ENCODE data around the gene NBR1.
"Not testable (repeated sequence)": the region's sequence is repeated elsewhere in the genome, so short reads cannot be mapped to it uniquely, and the experiment has no call there.

NBR1 gene

DNA sequence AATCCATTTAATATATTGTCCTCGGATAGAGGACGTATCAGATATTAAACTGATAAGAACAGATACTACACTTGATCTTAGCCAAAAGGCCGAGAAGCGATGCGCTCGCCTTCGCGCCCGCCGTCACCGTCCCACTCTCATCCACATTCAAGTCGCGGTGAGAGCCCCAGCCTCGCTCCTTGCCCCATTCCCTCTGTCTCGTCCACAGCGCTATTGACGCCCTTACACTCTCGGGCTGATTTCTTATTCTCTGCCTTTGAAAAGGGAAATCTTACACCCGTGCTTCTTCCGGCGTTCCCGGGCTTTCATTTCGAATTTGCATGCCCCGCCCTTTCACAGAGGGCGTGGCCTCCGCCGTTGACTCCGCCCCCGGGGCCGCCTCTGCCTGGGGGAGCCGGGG is 62.9 kb downstream of the NBR1 start, which contains the start of gene RNU2-1:
Gene RNU2-1, minus strand, starts transcription at position 101 of the 400 bp plus-strand sequence.
- DNase-seq; intact Hi-C loops (cut with DNase I): not testable (repeated sequence)

GRCh38 chr17:43239597-43239996 is 68.6 kb downstream of the NBR1 start:
- intact Hi-C loops (cut with DNase I), result not testable (repeated sequence)

DNA sequence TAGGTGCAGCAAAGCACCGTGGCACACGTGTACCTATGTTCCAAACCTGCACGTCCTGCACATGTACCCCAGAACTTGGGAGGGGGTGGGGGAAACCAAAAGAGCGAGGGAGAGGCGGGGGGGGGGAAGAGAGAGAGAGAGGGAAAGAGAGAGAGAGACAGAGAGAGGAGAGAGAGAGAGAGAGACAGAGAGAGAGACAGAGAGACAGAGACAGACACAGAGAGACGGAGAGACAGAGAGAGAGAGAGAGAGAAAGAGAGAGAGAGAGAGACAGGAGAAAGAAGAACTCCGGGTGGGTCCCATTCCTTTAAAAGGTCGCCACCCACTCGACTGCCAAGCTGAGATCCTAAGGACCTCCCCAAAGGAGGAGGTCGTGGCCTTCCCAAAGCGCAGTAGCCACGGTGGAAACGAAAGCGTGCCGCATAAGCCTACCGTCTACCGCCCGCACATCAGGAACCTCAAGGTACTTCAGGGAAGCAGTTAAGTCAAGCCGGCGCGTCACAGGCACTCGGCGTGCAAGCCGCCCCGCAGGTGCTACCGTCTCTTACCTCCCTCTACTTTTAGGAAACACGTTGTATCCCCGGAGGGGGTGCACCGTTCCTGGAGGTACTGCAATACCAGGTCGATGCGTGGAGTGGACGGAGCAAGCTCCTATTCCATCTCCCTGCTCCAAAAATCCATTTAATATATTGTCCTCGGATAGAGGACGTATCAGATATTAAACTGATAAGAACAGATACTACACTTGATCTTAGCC is 69.8 kb downstream of the NBR1 start:
- DNase-seq; intact Hi-C loops (cut with DNase I): not testable (repeated sequence)

More at GRCh38 chr17:43239597-43239996, 68.6 kb downstream of the NBR1 start:
- DNase-seq, result not testable (repeated sequence)

GRCh38 chr17:43246456-43246855 is 75.4 kb downstream of the NBR1 start:
- DNase-seq; intact Hi-C loops (cut with DNase I): not testable (repeated sequence)
